Stimulated activated CD4-positive, alpha-beta T cell treated with anti-CD3 and anti-CD28 coated beads, Interleukin-1b, Interleukin-23, amount 100 ng/mL, for 1 hour (primary cell): ENCODE data around the gene SOWAHC.

ENCODE experiments used
- DNase-seq, 2 donors: peaks; one replicate each; pipeline ENCODE4 v3.0.0-alpha.2; 2020; ENCODE audit warnings: low read depth in 2 of 2

Gene SOWAHC

GRCh38 chr2:109645412-109646184 lies 31.4 kb downstream of the SOWAHC start:
- no peak for DNase-seq

- DNase-seq = no peak
These were observed 32.8 kb downstream of the SOWAHC start for GRCh38 chr2:109646961-109647360.

GRCh38 chr2:109647636-109648035 lies 33.5 kb downstream of the SOWAHC start:
- DNase-seq = no peak

GRCh38 chr2:109648041-109648527 lies 33.9 kb downstream of the SOWAHC start:
- no peak for DNase-seq

- no peak for DNase-seq
These were observed 35.9 kb downstream of the SOWAHC start for GRCh38 chr2:109649736-109650695.

- no peak for DNase-seq
These were observed 40.3 kb downstream of the SOWAHC start for GRCh38 chr2:109654326-109655050.

- DNase-seq = no peak
These were observed 41.1 kb downstream of the SOWAHC start for GRCh38 chr2:109655287-109655686.

GRCh38 chr2:109659396-109660045 lies 45.4 kb downstream of the SOWAHC start:
- DNase-seq = no peak

- DNase-seq = no peak
These were observed 46.1 kb downstream of the SOWAHC start for GRCh38 chr2:109660046-109660860.

- no peak for DNase-seq
These were observed 48.7 kb downstream of the SOWAHC start for GRCh38 chr2:109662889-109663288.

GRCh38 chr2:109663721-109664120 lies 49.6 kb downstream of the SOWAHC start:
- no peak for DNase-seq

- DNase-seq = no peak
These were observed 52.3 kb downstream of the SOWAHC start for GRCh38 chr2:109666466-109666865.
